ENCODE results near the gene TEAD1. TPM values are rescaled to one million over a fixed set of nuclear protein-coding genes. Genes with fewer than 3 reads are reported as not detected.

The TEAD1 gene
- total RNA-seq, 1 donor from 2014 or later, result 55.3 TPM

- Histone ChIP-seq H3K9me3 (ENCODE audit: control insufficient read depth in 3 of 3, low read length in 3 of 3) (no peaks in the 10 kb centered on the region), H3K9ac (ENCODE audit: low read depth in 1 of 3, low read length in 3 of 3) (no peak overlapping the region), H3K36me3 (ENCODE audit: control insufficient read depth in 3 of 3, insufficient read depth in 3 of 3, low read length in 3 of 3) (no peaks in the 10 kb centered on the region), H3K27me3 (ENCODE audit: control insufficient read depth in 3 of 3, insufficient read depth in 3 of 3, low read length in 3 of 3) (no peaks in the 10 kb centered on the region), H3K4me3 (ENCODE audit: low read length in 3 of 3) (no peak overlapping the region), H3K27ac (ENCODE audit: low read depth, low read length) (no peak overlapping the region), H3K4me1 (ENCODE audit: control insufficient read depth in 3 of 3, insufficient read depth in 3 of 3, low read length in 3 of 3) (peaks cover 54 to 66% (median 54%) of the 10 kb centered on the region in 3 donors)
These were observed 43.6 kb downstream of the TEAD1 start for GRCh38 chr11:12717851-12718291.

- Histone ChIP-seq H3K4me3 (ENCODE audit: low read length in 3 of 3) (no peak overlapping the region), H3K4me1 (ENCODE audit: control insufficient read depth in 3 of 3, insufficient read depth in 3 of 3, low read length in 3 of 3) (peaks cover 52 to 63% (median 53%) of the 10 kb centered on the region in 3 donors), H3K9ac (ENCODE audit: low read depth in 1 of 3, low read length in 3 of 3) (no peak overlapping the region), H3K27me3 (ENCODE audit: control insufficient read depth in 3 of 3, insufficient read depth in 3 of 3, low read length in 3 of 3) (no peaks in the 10 kb centered on the region), H3K27ac (ENCODE audit: low read depth, low read length) (no peak overlapping the region), H3K9me3 (ENCODE audit: control insufficient read depth in 3 of 3, low read length in 3 of 3) (no peaks in the 10 kb centered on the region), H3K36me3 (ENCODE audit: control insufficient read depth in 3 of 3, insufficient read depth in 3 of 3, low read length in 3 of 3) (no peaks in the 10 kb centered on the region)
These were observed 45.0 kb downstream of the TEAD1 start for GRCh38 chr11:12719221-12719620.

- no peak overlapping the region for H3K4me3 ChIP-seq (ENCODE audit: low read length in 3 of 3)
- H3K9ac ChIP-seq (ENCODE audit: low read depth in 1 of 3, low read length in 3 of 3), result no peak overlapping the region
- H3K27me3 ChIP-seq (ENCODE audit: control insufficient read depth in 3 of 3, insufficient read depth in 3 of 3, low read length in 3 of 3), result no peaks in the 10 kb centered on the region
- H3K36me3 ChIP-seq (ENCODE audit: control insufficient read depth in 3 of 3, insufficient read depth in 3 of 3, low read length in 3 of 3), result no peaks in the 10 kb centered on the region
- no peak overlapping the region for H3K27ac ChIP-seq (ENCODE audit: low read depth, low read length)
- peaks cover 38 to 64% (median 46%) of the 10 kb centered on the region in 3 donors for H3K4me1 ChIP-seq (ENCODE audit: control insufficient read depth in 3 of 3, insufficient read depth in 3 of 3, low read length in 3 of 3)
- H3K9me3 ChIP-seq (ENCODE audit: control insufficient read depth in 3 of 3, low read length in 3 of 3), result no peaks in the 10 kb centered on the region
These were observed 47.8 kb downstream of the TEAD1 start for GRCh38 chr11:12721816-12722604.

- no peak overlapping the region for H3K4me3 ChIP-seq (ENCODE audit: low read length in 3 of 3)
- no peak overlapping the region for H3K9ac ChIP-seq (ENCODE audit: low read depth in 1 of 3, low read length in 3 of 3)
- H3K4me1 ChIP-seq (ENCODE audit: control insufficient read depth in 3 of 3, insufficient read depth in 3 of 3, low read length in 3 of 3), result peaks cover 38 to 60% (median 45%) of the 10 kb centered on the region in 3 donors
- H3K27me3 ChIP-seq (ENCODE audit: control insufficient read depth in 3 of 3, insufficient read depth in 3 of 3, low read length in 3 of 3), result no peaks in the 10 kb centered on the region
- H3K9me3 ChIP-seq (ENCODE audit: control insufficient read depth in 3 of 3, low read length in 3 of 3), result no peaks in the 10 kb centered on the region
- no peaks in the 10 kb centered on the region for H3K36me3 ChIP-seq (ENCODE audit: control insufficient read depth in 3 of 3, insufficient read depth in 3 of 3, low read length in 3 of 3)
- H3K27ac ChIP-seq (ENCODE audit: low read depth, low read length), result no peak overlapping the region
These were observed 49.4 kb downstream of the TEAD1 start for GRCh38 chr11:12723421-12724300.

- peak overlapping the region; percentile 20 for H3K27ac ChIP-seq (ENCODE audit: low read depth, low read length)
- no peak overlapping the region for H3K4me3 ChIP-seq (ENCODE audit: low read length in 3 of 3)
- H3K9ac ChIP-seq (ENCODE audit: low read depth in 1 of 3, low read length in 3 of 3), result no peak overlapping the region
- peaks cover 35 to 58% (median 40%) of the 10 kb centered on the region in 3 donors for H3K4me1 ChIP-seq (ENCODE audit: control insufficient read depth in 3 of 3, insufficient read depth in 3 of 3, low read length in 3 of 3)
- H3K36me3 ChIP-seq (ENCODE audit: control insufficient read depth in 3 of 3, insufficient read depth in 3 of 3, low read length in 3 of 3), result no peaks in the 10 kb centered on the region
- no peaks in the 10 kb centered on the region for H3K9me3 ChIP-seq (ENCODE audit: control insufficient read depth in 3 of 3, low read length in 3 of 3)
- H3K27me3 ChIP-seq (ENCODE audit: control insufficient read depth in 3 of 3, insufficient read depth in 3 of 3, low read length in 3 of 3), result no peaks in the 10 kb centered on the region
These were observed 50.3 kb downstream of the TEAD1 start for GRCh38 chr11:12724301-12725054.

- H3K27me3 ChIP-seq (ENCODE audit: control insufficient read depth in 3 of 3, insufficient read depth in 3 of 3, low read length in 3 of 3), result no peaks in the 10 kb centered on the region
- no peak overlapping the region for H3K27ac ChIP-seq (ENCODE audit: low read depth, low read length)
- H3K4me1 ChIP-seq (ENCODE audit: control insufficient read depth in 3 of 3, insufficient read depth in 3 of 3, low read length in 3 of 3), result peaks cover 34 to 58% (median 40%) of the 10 kb centered on the region in 3 donors
- no peaks in the 10 kb centered on the region for H3K9me3 ChIP-seq (ENCODE audit: control insufficient read depth in 3 of 3, low read length in 3 of 3)
- no peak overlapping the region for H3K4me3 ChIP-seq (ENCODE audit: low read length in 3 of 3)
- H3K9ac ChIP-seq (ENCODE audit: low read depth in 1 of 3, low read length in 3 of 3), result no peak overlapping the region
- H3K36me3 ChIP-seq (ENCODE audit: control insufficient read depth in 3 of 3, insufficient read depth in 3 of 3, low read length in 3 of 3), result no peaks in the 10 kb centered on the region
These were observed 51.0 kb downstream of the TEAD1 start for GRCh38 chr11:12725055-12725862.

- Histone ChIP-seq H3K27me3 (ENCODE audit: control insufficient read depth in 3 of 3, insufficient read depth in 3 of 3, low read length in 3 of 3) (no peaks in the 10 kb centered on the region), H3K36me3 (ENCODE audit: control insufficient read depth in 3 of 3, insufficient read depth in 3 of 3, low read length in 3 of 3) (no peaks in the 10 kb centered on the region), H3K9me3 (ENCODE audit: control insufficient read depth in 3 of 3, low read length in 3 of 3) (no peaks in the 10 kb centered on the region), H3K9ac (ENCODE audit: low read depth in 1 of 3, low read length in 3 of 3) (no peak overlapping the region), H3K27ac (ENCODE audit: low read depth, low read length) (no peak overlapping the region), H3K4me1 (ENCODE audit: control insufficient read depth in 3 of 3, insufficient read depth in 3 of 3, low read length in 3 of 3) (peaks cover 26 to 51% (median 37%) of the 10 kb centered on the region in 3 donors), H3K4me3 (ENCODE audit: low read length in 3 of 3) (no peak overlapping the region)
These were observed 51.9 kb downstream of the TEAD1 start for GRCh38 chr11:12725863-12726682.

GRCh38 chr11:12727563-12728211, 53.5 kb downstream of the TEAD1 start:
- Histone ChIP-seq H3K4me3 (ENCODE audit: low read length in 3 of 3) (no peak overlapping the region), H3K9me3 (ENCODE audit: control insufficient read depth in 3 of 3, low read length in 3 of 3) (no peaks in the 10 kb centered on the region), H3K27me3 (ENCODE audit: control insufficient read depth in 3 of 3, insufficient read depth in 3 of 3, low read length in 3 of 3) (no peaks in the 10 kb centered on the region), H3K36me3 (ENCODE audit: control insufficient read depth in 3 of 3, insufficient read depth in 3 of 3, low read length in 3 of 3) (no peaks in the 10 kb centered on the region), H3K27ac (ENCODE audit: low read depth, low read length) (no peak overlapping the region), H3K4me1 (ENCODE audit: control insufficient read depth in 3 of 3, insufficient read depth in 3 of 3, low read length in 3 of 3) (peaks cover 20 to 50% (median 34%) of the 10 kb centered on the region in 3 donors), H3K9ac (ENCODE audit: low read depth in 1 of 3, low read length in 3 of 3) (no peak overlapping the region)
